ENCODE data around the gene ATP11A. TPM values are rescaled to one million over a fixed set of nuclear protein-coding genes. Genes with fewer than 3 reads are reported as not detected.

The ATP11A gene
- total and polyA plus RNA-seq, 9 of the 15 experiments (the other 6 are each of a cell fraction or from before 2014, with no cell fraction given), result 0.38 to 34.2 (median 4.2) TPM

DNA sequence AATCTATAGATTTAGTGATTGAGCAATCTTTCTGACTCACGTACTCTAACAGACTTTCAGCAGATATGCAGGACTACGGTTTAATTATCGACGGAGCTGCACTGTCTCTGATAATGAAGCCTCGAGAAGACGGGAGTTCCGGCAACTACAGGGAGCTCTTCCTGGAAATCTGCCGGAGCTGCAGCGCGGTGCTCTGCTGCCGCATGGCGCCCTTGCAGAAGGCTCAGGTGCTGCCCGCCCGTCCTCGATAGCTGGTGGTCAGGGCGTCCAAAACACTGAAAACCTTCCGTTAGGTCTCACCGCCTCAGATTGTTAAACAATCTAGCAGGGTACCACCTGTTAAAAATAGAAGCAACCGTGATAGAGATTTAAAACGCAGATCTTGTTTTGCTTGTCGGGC is 166.0 kb downstream of the ATP11A start:
- no peaks in the 10 kb centered on the region for H3K79me2 ChIP-seq (ENCODE audit: control insufficient read depth, insufficient read depth, low read length)
- H3K9me3 ChIP-seq (replicated peaks; ENCODE audit: control insufficient read depth, insufficient read depth, low read depth, low read length), result no peaks in the 10 kb centered on the region
- ChIA-PET POLR2A (no interaction called here), CTCF (ENCODE audit: low intra/inter-chr PET ratio) (no interaction called here)
- DNase-seq (ENCODE audit: extremely low read depth in 1 of 4, low spot score in 3 of 4) (no peak), FAIRE-seq (no peak), ATAC-seq (no peak)
- no peak overlapping the region for H3K4me2 ChIP-seq (ENCODE audit: insufficient read depth, low read length)
- no peak overlapping the region for H3K4me3 ChIP-seq
- in situ Hi-C loops (cut with MboI) (no loop called here), intact Hi-C loops (cut with micrococcal nuclease) (no loop called here)
- peaks cover 79% of the 10 kb centered on the region; the same call in 2 of the 3 replicates for H3K36me3 ChIP-seq (ENCODE audit: control insufficient read depth, insufficient read depth, low read length)
- H2AFZ ChIP-seq (ENCODE audit: low read depth, low read length), result no peak overlapping the region
- 0 out of 5 replicates have a peak, but pooled peaks cover 0 to 3% of the 10 kb centered on the region in 2 experiments for H3K4me1 ChIP-seq (replicated peaks in 1 of 2; ENCODE audit: control insufficient read depth in 2 of 2, insufficient read depth in 2 of 2, low read length in 2 of 2)
- no peaks in the 10 kb centered on the region for H3K9me1 ChIP-seq (ENCODE audit: control insufficient read depth, insufficient read depth, low read length)
- H4K20me1 ChIP-seq (replicated peaks; ENCODE audit: control insufficient read depth, insufficient read depth, low read length), result no peaks in the 10 kb centered on the region
- BruUV-seq (replicated peaks), result no TSS peak
- H3K9ac ChIP-seq (ENCODE audit: insufficient read depth in 1 of 2, low read depth in 2 of 2, low read length in 2 of 2), result no peak overlapping the region
- H3K27me3 ChIP-seq (ENCODE audit: control insufficient read depth in 2 of 2, insufficient read depth in 2 of 2, low read length in 2 of 2), result no peaks in the 10 kb centered on the region
- H3K27ac ChIP-seq (ENCODE audit: extremely low read depth, low read depth, low read length), result no peak overlapping the region
- WGBS (ENCODE audit: insufficient coverage, low coverage, missing lambda C conversion rate), result 87% methylated on average over 14 of the region's 21 CpGs
- TF ChIP-seq, protein P1, sequence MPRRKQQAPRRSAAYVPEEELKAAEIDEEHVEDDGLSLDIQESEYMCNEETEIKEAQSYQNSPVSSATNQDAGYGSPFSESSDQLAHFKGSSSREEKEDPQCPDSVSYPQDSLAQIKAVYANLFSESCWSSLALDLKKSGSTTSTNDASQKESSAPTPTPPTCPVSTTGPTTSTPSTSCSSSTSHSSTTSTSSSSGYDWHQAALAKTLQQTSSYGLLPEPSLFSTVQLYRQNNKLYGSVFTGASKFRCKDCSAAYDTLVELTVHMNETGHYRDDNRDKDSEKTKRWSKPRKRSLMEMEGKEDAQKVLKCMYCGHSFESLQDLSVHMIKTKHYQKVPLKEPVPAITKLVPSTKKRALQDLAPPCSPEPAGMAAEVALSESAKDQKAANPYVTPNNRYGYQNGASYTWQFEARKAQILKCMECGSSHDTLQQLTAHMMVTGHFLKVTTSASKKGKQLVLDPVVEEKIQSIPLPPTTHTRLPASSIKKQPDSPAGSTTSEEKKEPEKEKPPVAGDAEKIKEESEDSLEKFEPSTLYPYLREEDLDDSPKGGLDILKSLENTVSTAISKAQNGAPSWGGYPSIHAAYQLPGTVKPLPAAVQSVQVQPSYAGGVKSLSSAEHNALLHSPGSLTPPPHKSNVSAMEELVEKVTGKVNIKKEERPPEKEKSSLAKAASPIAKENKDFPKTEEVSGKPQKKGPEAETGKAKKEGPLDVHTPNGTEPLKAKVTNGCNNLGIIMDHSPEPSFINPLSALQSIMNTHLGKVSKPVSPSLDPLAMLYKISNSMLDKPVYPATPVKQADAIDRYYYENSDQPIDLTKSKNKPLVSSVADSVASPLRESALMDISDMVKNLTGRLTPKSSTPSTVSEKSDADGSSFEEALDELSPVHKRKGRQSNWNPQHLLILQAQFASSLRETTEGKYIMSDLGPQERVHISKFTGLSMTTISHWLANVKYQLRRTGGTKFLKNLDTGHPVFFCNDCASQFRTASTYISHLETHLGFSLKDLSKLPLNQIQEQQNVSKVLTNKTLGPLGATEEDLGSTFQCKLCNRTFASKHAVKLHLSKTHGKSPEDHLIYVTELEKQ (CRISPR knock-in tag; IDR thresholded peaks at IDR 0.05), result no peak
- TF ChIP-seq SAFB2 (IDR thresholded peaks at IDR 0.05; ENCODE audit: borderline replicate concordance, low read depth, low read length, severe bottlenecking), result no peak
- TF ChIP-seq, protein P2, sequence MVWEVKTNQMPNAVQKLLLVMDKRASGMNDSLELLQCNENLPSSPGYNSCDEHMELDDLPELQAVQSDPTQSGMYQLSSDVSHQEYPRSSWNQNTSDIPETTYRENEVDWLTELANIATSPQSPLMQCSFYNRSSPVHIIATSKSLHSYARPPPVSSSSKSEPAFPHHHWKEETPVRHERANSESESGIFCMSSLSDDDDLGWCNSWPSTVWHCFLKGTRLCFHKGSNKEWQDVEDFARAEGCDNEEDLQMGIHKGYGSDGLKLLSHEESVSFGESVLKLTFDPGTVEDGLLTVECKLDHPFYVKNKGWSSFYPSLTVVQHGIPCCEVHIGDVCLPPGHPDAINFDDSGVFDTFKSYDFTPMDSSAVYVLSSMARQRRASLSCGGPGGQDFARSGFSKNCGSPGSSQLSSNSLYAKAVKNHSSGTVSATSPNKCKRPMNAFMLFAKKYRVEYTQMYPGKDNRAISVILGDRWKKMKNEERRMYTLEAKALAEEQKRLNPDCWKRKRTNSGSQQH (CRISPR knock-in tag; IDR thresholded peaks at IDR 0.05), result no peak
- TF ChIP-seq, protein P3, sequence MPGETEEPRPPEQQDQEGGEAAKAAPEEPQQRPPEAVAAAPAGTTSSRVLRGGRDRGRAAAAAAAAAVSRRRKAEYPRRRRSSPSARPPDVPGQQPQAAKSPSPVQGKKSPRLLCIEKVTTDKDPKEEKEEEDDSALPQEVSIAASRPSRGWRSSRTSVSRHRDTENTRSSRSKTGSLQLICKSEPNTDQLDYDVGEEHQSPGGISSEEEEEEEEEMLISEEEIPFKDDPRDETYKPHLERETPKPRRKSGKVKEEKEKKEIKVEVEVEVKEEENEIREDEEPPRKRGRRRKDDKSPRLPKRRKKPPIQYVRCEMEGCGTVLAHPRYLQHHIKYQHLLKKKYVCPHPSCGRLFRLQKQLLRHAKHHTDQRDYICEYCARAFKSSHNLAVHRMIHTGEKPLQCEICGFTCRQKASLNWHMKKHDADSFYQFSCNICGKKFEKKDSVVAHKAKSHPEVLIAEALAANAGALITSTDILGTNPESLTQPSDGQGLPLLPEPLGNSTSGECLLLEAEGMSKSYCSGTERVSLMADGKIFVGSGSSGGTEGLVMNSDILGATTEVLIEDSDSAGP (CRISPR knock-in tag; IDR thresholded peaks at IDR 0.05), result no peak
- no peak for TF ChIP-seq TAF9B (IDR thresholded peaks at IDR 0.05; ENCODE audit: partially characterized antibody)
- no peak for TF ChIP-seq TCF7L2 (IDR thresholded peaks at IDR 0.05; ENCODE audit: low read depth, low read length)
- no peak for TF ChIP-seq CBX3 (IDR thresholded peaks at IDR 0.05; ENCODE audit: borderline replicate concordance in 1 of 2, low read length in 2 of 2)
- no peak for TF ChIP-seq TEAD4 (IDR thresholded peaks at IDR 0.05; ENCODE audit: low read length)
- no peak for TF ChIP-seq TEAD4 (CRISPR knock-in tag; IDR thresholded peaks at IDR 0.05; ENCODE audit: borderline replicate concordance)
- no peak for TF ChIP-seq PRPF4 (IDR thresholded peaks at IDR 0.05; ENCODE audit: insufficient read depth, low read depth, low read length, poor library complexity, severe bottlenecking)
- no peak for TF ChIP-seq ZNF197 (CRISPR knock-in tag; IDR thresholded peaks at IDR 0.05; ENCODE audit: low read depth)
- TF ChIP-seq, protein P4, sequence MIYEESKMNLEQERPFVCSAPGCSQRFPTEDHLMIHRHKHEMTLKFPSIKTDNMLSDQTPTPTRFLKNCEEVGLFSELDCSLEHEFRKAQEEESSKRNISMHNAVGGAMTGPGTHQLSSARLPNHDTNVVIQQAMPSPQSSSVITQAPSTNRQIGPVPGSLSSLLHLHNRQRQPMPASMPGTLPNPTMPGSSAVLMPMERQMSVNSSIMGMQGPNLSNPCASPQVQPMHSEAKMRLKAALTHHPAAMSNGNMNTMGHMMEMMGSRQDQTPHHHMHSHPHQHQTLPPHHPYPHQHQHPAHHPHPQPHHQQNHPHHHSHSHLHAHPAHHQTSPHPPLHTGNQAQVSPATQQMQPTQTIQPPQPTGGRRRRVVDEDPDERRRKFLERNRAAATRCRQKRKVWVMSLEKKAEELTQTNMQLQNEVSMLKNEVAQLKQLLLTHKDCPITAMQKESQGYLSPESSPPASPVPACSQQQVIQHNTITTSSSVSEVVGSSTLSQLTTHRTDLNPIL (CRISPR knock-in tag; IDR thresholded peaks at IDR 0.05), result no peak
- no peak for TF ChIP-seq CCNT2 (IDR thresholded peaks at IDR 0.05; ENCODE audit: borderline replicate concordance, extremely low read depth, insufficient read length, low read depth, low read length)
- no peak for TF ChIP-seq PHF8 (IDR thresholded peaks at IDR 0.05; ENCODE audit: borderline replicate concordance, low read length)
